Astrocyte of the hippocampus (primary cell): ENCODE measurements around the gene NUCKS1.
A peak's percentile ranks its signal among the peaks of the same experiment; 100 is the strongest.

ENCODE experiments used
- DNase-seq: peaks from one replicate; pipeline ENCODE4 v3.0.0; 2011; ENCODE audit warnings: low read depth, low spot score

Gene NUCKS1

GRCh38 chr1:205700865-205701401 lies 49.0 kb downstream of the NUCKS1 start:
- peak; percentile 20 for DNase-seq

DNA sequence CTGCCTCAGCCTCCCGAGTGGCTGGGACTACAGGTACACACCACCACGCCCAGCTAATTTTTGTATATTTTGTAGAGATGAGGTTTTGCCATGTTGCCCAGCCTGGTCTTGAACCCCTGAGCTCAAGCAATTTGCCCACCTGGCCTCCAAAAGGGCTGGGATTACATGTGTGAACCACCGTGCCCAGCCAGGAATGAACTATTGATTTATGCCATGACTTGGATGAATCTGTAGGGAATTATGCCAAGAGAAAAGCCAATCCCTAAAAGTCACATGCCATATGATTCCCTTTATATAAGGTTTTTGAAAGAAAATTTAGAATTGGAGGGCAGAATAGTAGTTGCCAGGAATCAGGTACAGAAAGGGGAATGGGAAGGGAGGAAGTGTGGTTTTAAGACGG lies 50.6 kb downstream of the NUCKS1 start:
- no peak for DNase-seq

DNA sequence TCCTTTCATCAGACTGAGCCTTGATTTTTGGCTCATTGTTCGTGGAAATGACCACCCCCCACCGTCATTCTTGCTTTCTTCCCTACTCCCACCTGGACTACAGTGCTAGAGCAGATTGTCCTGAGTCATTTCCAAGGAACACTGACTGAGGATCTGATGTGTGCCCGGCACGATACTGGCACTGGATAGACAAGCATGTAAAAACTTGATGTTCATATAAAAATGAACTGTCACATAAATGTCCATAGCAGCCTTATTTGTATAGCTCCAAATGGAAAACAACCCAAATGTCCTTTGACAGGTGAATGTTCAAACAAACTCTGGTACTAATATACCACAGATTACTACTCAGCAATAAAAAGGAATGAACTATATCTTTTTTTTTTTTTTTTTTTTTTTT lies 51.1 kb downstream of the NUCKS1 start:
- DNase-seq: no peak

GRCh38 chr1:205693421-205693991 lies 56.5 kb downstream of the NUCKS1 start:
- no peak for DNase-seq

DNA sequence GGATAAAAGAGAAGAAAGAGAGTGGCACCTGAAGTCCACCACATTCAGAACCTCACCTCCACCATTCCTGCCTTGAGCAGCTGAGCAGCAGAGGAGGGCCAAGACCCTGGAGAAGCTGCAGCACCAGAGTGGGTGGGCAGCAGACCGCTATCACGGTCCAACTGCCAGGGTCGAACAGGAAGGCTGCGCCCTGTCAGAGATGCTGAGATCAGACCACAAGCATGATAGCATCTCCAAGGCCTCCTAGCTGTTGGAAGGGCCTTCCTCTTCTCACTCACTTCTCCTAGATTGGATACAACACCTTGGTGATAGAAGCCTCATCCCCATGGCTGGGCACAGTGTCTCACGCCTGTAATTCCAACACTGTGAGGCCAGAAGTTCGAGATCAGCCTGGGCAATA lies 57.6 kb downstream of the NUCKS1 start:
- DNase-seq: no peak

DNA sequence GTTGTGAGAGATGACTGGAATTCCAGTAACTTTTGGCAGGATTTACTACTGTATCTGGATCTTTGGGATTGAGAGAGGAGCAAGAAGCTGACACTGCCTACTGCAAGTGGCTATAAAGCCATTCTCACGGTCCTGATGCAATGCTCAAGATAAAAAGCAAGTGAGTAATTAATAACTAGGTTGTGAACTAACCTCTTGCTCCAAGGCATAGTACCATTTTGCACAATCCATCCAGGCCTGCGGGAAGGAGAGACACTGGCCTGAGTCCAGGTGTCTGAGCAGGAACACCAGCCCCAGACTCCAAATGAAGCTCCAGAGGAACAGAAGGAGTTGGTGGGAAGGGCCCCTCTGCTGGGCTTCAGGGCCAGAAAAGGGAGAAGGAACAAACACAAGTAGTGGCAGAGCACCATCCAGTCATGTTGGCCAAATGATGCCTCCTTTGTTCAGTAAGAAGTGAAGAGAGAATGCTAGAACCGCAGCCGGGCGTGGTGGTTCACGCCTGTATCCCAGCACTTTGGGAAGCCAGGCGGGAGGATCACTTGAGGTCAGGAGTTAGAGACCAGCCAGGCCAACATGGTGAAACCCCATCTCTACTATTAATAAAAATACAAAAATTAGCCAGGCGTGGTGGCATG lies 59.7 kb downstream of the NUCKS1 start:
- DNase-seq: no peak

GRCh38 chr1:205689479-205689878 lies 60.5 kb downstream of the NUCKS1 start:
- DNase-seq: no peak

GRCh38 chr1:205688171-205689080 lies 61.6 kb downstream of the NUCKS1 start:
- DNase-seq: no peak

- no peak for DNase-seq
Measured at GRCh38 chr1:205687242-205687641, 62.7 kb downstream of the NUCKS1 start.

- DNase-seq: no peak
Measured at GRCh38 chr1:205681364-205681763, 68.6 kb downstream of the NUCKS1 start.

GRCh38 chr1:205680073-205680851 lies 69.7 kb downstream of the NUCKS1 start, which contains the start of gene SLC45A3:
Gene SLC45A3, minus strand, starts transcription at chr1:205680509. Its CDS starts 15,853 bp downstream, at chr1:205664656.
- peak; percentile 59 for DNase-seq

GRCh38 chr1:205678286-205679111 lies 71.5 kb downstream of the NUCKS1 start:
- peak; percentile 53 for DNase-seq

DNA sequence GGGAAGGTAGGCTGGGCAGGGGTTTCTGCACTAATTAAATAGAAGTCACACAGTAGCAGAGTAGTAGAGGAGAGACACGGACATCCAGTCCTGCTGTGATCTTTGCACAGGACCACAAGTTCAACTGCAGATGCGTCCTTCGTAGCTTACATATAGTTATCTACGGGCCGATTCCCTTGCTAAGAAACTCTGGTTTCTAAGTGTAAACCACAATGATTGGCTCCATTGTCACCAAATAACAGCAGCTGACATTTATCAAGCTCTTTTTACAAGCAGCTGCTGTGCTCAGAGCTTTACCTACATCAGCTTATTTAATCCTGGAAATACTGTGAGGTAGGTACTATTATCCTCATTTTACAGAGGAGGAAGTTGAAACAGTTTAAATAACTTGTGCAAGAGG lies 72.8 kb downstream of the NUCKS1 start:
- DNase-seq: no peak

DNA sequence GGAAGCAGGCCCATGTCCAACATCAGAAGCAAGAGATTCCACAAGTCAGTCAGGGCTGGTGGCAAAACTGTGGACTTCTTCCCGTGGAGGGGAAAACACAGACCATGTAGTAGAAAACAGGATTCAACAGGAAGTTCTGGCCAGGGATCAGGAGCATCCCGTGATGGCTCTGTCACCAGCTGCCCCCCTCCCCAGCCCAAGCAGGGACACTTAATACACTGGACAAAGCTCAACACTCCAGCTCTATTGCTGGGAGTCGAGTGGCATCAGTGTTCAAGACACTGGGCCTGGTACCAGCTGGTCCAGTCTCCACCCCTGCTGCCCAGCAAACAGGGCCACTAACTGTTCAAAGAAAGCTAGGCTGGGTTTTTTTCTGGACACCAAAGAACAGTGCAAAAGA lies 73.4 kb downstream of the NUCKS1 start:
- DNase-seq: no peak

GRCh38 chr1:205676002-205676401 lies 74.0 kb downstream of the NUCKS1 start:
- no peak for DNase-seq

DNA sequence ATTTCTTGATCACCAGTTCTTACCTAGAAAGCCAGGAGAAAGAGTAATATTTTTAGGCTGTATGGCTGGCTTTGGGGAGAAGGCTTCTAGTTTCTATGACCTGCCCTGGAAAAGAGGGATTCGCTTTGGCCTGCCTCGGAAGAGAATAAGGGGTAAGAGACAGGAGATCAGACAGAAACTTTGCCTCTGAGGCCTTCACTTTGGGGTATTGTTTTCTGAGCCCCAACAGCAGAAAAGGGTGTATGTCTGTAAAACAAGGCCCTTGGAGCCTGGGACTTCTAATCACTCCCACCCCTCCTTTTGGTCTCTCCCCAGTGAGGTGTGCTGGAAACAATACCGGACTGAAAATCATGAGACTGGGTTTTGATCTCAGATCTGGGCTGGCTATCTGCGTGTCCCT lies 74.7 kb downstream of the NUCKS1 start:
- DNase-seq: no peak

DNA sequence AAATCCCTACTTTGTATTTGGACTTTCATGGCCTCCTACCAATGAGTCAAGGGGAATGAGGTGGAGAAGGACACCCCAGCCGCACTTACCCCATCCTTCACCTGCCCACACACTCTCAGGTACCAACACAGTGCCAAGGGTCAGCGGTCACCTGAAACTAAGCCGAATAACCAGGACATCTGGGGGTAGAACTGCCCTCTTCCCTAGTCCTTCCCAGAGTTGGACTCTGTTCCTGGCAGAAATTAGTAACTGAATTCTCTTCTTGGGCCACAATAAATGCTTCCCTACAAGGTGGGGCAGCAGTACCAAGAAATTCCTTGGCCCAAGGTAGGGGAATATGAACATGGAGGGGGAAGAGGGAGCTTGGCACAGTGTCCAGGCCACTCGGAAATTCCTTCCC lies 77.0 kb downstream of the NUCKS1 start:
- no peak for DNase-seq

GRCh38 chr1:205672395-205672889 lies 77.5 kb downstream of the NUCKS1 start:
- no peak for DNase-seq

- DNase-seq: no peak
Measured at GRCh38 chr1:205670611-205671430, 79.2 kb downstream of the NUCKS1 start.

GRCh38 chr1:205670150-205670446 lies 79.9 kb downstream of the NUCKS1 start:
- no peak for DNase-seq
